Mammary epithelial cell (primary cell): ENCODE results near the gene BRD3OS.

Experiments
- EZH2 ChIP-seq: IDR thresholded peaks from 2 replicates; pipeline ENCODE4 v1.6.1; 2012; ENCODE audit warnings: low read length, inconsistent platforms, borderline replicate concordance
- TF ChIP-seq, protein P1 (sequence below), 2 donors: IDR thresholded peaks in 1 of 2; conservative IDR thresholded peaks in 1 of 2; 2 replicates each; pipeline ENCODE4 v1.5.1; 2011 to 2012; ENCODE audit warnings: inconsistent platforms in 2 of 2, low read length in 2 of 2, mild to moderate bottlenecking in 2 of 2, control low read depth in 1 of 2, low read depth in 1 of 2; ENCODE audit not compliant: insufficient read depth in 1 of 2; ENCODE audit errors: extremely low read depth in 1 of 2

DNA sequence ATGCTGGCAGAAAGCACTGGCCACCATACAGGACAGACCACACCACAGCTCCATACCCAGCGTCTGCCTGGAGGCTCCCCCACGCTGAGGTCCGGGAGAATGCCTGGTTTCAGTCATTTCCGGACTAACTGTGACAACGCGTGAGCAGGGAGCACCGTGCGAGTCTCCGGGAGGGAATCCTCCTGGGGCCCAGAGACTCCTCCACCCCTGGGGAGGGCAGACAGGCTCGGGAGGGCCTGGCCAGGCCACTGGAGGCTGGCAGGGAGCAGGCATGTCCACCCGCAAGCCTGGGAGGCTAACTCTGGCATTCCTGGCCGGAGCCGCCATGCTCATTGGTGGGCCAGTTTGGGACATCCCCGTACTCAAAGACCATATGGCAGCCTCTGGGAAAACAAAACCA, 6.5 kb downstream of the BRD3OS start:
- TF ChIP-seq, protein P1, sequence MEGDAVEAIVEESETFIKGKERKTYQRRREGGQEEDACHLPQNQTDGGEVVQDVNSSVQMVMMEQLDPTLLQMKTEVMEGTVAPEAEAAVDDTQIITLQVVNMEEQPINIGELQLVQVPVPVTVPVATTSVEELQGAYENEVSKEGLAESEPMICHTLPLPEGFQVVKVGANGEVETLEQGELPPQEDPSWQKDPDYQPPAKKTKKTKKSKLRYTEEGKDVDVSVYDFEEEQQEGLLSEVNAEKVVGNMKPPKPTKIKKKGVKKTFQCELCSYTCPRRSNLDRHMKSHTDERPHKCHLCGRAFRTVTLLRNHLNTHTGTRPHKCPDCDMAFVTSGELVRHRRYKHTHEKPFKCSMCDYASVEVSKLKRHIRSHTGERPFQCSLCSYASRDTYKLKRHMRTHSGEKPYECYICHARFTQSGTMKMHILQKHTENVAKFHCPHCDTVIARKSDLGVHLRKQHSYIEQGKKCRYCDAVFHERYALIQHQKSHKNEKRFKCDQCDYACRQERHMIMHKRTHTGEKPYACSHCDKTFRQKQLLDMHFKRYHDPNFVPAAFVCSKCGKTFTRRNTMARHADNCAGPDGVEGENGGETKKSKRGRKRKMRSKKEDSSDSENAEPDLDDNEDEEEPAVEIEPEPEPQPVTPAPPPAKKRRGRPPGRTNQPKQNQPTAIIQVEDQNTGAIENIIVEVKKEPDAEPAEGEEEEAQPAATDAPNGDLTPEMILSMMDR (conservative IDR thresholded peaks at IDR 0.05 in 1 of 2, IDR thresholded peaks at IDR 0.05 in 1 of 2; ENCODE audit: extremely low read depth in 1 of 2, insufficient read depth in 1 of 2, low read depth in 1 of 2, low read length in 2 of 2) = no peak
- no peak for TF ChIP-seq EZH2
